ENCODE measurements around the gene MRPL44.

The MRPL44 gene

GRCh38 chr2:223918671-223919134 lies 38.6 kb upstream of the MRPL44 start:
- H3K27ac ChIP-seq (ENCODE audit: low read depth, low read length, poor library complexity, severe bottlenecking): no peak overlapping the region
- no peak overlapping the region for H3K9ac ChIP-seq (ENCODE audit: low read length)
- H3K27me3 ChIP-seq (ENCODE audit: insufficient read depth, low read length): no peaks in the 10 kb centered on the region
- no peaks in the 10 kb centered on the region for H3K9me2 ChIP-seq (ENCODE audit: low read depth, low read length)
- no peaks in the 10 kb centered on the region for H3K9me3 ChIP-seq (ENCODE audit: low read length)
- no peaks in the 10 kb centered on the region for H3K4me1 ChIP-seq (ENCODE audit: insufficient read depth, low read length, severe bottlenecking)
- no peaks in the 10 kb centered on the region for H4K20me1 ChIP-seq (ENCODE audit: insufficient read depth, low read length)
- H3F3A ChIP-seq (ENCODE audit: insufficient read depth, low read length): no peaks in the 10 kb centered on the region
- no peak overlapping the region for H2AFZ ChIP-seq (ENCODE audit: low read length)
- no peaks in the 10 kb centered on the region for H3K36me3 ChIP-seq (ENCODE audit: insufficient read depth, low read length)
- TF ChIP-seq CTCF (IDR thresholded peaks at IDR 0.05; ENCODE audit: low read length): no peak
- no peak for TF ChIP-seq EZH2 (IDR thresholded peaks at IDR 0.05; ENCODE audit: borderline replicate concordance, low read length)
- H3K79me2 ChIP-seq (ENCODE audit: insufficient read depth, low read length): no peaks in the 10 kb centered on the region
- no peak overlapping the region for H3K4me3 ChIP-seq (ENCODE audit: low read depth, low read length, poor library complexity, severe bottlenecking)
- no peak overlapping the region for H3K4me2 ChIP-seq (ENCODE audit: low read length)

GRCh38 chr2:223920109-223920508 lies 37.2 kb upstream of the MRPL44 start:
- no peaks in the 10 kb centered on the region for H3K4me1 ChIP-seq (ENCODE audit: insufficient read depth, low read length, severe bottlenecking)
- no peak overlapping the region for H3K4me3 ChIP-seq (ENCODE audit: low read depth, low read length, poor library complexity, severe bottlenecking)
- no peaks in the 10 kb centered on the region for H3K36me3 ChIP-seq (ENCODE audit: insufficient read depth, low read length)
- H3K9me3 ChIP-seq (ENCODE audit: low read length): no peaks in the 10 kb centered on the region
- no peaks in the 10 kb centered on the region for H3K27me3 ChIP-seq (ENCODE audit: insufficient read depth, low read length)
- no peaks in the 10 kb centered on the region for H4K20me1 ChIP-seq (ENCODE audit: insufficient read depth, low read length)
- no peak overlapping the region for H2AFZ ChIP-seq (ENCODE audit: low read length)
- no peak overlapping the region for H3K27ac ChIP-seq (ENCODE audit: low read depth, low read length, poor library complexity, severe bottlenecking)
- no peak overlapping the region for H3K4me2 ChIP-seq (ENCODE audit: low read length)
- H3K9me2 ChIP-seq (ENCODE audit: low read depth, low read length): no peaks in the 10 kb centered on the region
- no peaks in the 10 kb centered on the region for H3F3A ChIP-seq (ENCODE audit: insufficient read depth, low read length)
- TF ChIP-seq EZH2 (IDR thresholded peaks at IDR 0.05; ENCODE audit: borderline replicate concordance, low read length) (no peak), CTCF (IDR thresholded peaks at IDR 0.05; ENCODE audit: low read length) (peak; percentile 11; the same call in 1 of the 2 replicates)
- no peak overlapping the region for H3K9ac ChIP-seq (ENCODE audit: low read length)
- no peaks in the 10 kb centered on the region for H3K79me2 ChIP-seq (ENCODE audit: insufficient read depth, low read length)

DNA sequence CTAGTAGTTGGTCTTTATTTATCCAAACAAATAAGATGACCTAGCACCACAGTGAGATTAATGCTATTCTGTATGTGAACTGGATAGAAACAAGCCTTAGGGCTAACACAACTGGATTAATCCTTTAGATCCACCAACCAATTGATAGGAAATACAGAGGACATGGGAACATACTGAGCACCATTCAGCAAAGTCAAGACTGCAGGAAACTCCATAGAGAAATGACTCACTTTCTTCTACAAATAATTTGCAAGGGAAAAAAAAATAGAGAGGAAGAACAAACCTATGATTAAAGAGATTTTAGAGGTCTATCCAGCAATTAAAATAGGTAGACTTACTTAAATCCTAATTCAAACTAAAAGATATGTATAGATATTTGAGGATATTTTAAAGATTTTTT lies 36.1 kb upstream of the MRPL44 start:
- no peaks in the 10 kb centered on the region; the same call in 1 of the 2 replicates for H3K27me3 ChIP-seq (ENCODE audit: insufficient read depth, low read length)
- H3K9me2 ChIP-seq (ENCODE audit: low read depth, low read length): no peaks in the 10 kb centered on the region
- no peaks in the 10 kb centered on the region for H3K4me1 ChIP-seq (ENCODE audit: insufficient read depth, low read length, severe bottlenecking)
- H3F3A ChIP-seq (ENCODE audit: insufficient read depth, low read length): no peaks in the 10 kb centered on the region
- no peak overlapping the region for H3K4me3 ChIP-seq (ENCODE audit: low read depth, low read length, poor library complexity, severe bottlenecking)
- H3K27ac ChIP-seq (ENCODE audit: low read depth, low read length, poor library complexity, severe bottlenecking): no peak overlapping the region
- no peak overlapping the region for H3K4me2 ChIP-seq (ENCODE audit: low read length)
- H4K20me1 ChIP-seq (ENCODE audit: insufficient read depth, low read length): no peaks in the 10 kb centered on the region
- H3K9ac ChIP-seq (ENCODE audit: low read length): no peak overlapping the region
- no peaks in the 10 kb centered on the region for H3K36me3 ChIP-seq (ENCODE audit: insufficient read depth, low read length)
- TF ChIP-seq CTCF (IDR thresholded peaks at IDR 0.05; ENCODE audit: low read length) (no peak), EZH2 (IDR thresholded peaks at IDR 0.05; ENCODE audit: borderline replicate concordance, low read length) (no peak)
- no peaks in the 10 kb centered on the region for H3K79me2 ChIP-seq (ENCODE audit: insufficient read depth, low read length)
- no peaks in the 10 kb centered on the region for H3K9me3 ChIP-seq (ENCODE audit: low read length)
- H2AFZ ChIP-seq (ENCODE audit: low read length): no peak overlapping the region

Measured in OCI-LY1 (cell line).